GM10847 (cell line): ENCODE data around the gene LSMEM2.

Experiments
- POLR2A ChIP-seq: IDR thresholded peaks from 2 replicates; pipeline ENCODE4 v1.6.1; 2011; ENCODE audit not compliant: insufficient read length; ENCODE audit errors: extremely low read depth

LSMEM2 gene

GRCh38 chr3:50297896-50298725 lies 19.2 kb downstream of the LSMEM2 start:
- no peak for TF ChIP-seq POLR2A

- TF ChIP-seq POLR2A: peak; percentile 95
Measured at GRCh38 chr3:50298836-50299637, 20.1 kb downstream of the LSMEM2 start, which contains the start of the genes HYAL3 and NAA80. Gene HYAL3, minus strand, starts transcription at chr3:50299405. Its CDS starts 3,803 bp downstream, at chr3:50295602. Gene NAA80, minus strand, starts transcription at chr3:50299405. Its CDS starts 1,942 bp downstream, at chr3:50297463.

- TF ChIP-seq POLR2A: no peak
Measured at GRCh38 chr3:50299638-50299928, 20.7 kb downstream of the LSMEM2 start.

- TF ChIP-seq POLR2A: no peak
Measured at GRCh38 chr3:50299929-50300680, 21.2 kb downstream of the LSMEM2 start.

GRCh38 chr3:50300681-50301254 lies 21.9 kb downstream of the LSMEM2 start:
- TF ChIP-seq POLR2A: no peak

- no peak for TF ChIP-seq POLR2A
Measured at GRCh38 chr3:50302095-50303012, 23.5 kb downstream of the LSMEM2 start.

- TF ChIP-seq POLR2A: no peak
Measured at GRCh38 chr3:50303013-50303815, 24.3 kb downstream of the LSMEM2 start, which contains the start of gene HYAL1. Gene HYAL1, minus strand, starts transcription at chr3:50303574. Its CDS starts 618 bp downstream, at chr3:50302956.

GRCh38 chr3:50304601-50305000 lies 25.7 kb downstream of the LSMEM2 start:
- TF ChIP-seq POLR2A: no peak

GRCh38 chr3:50314342-50314741 lies 35.5 kb downstream of the LSMEM2 start:
- no peak for TF ChIP-seq POLR2A

GRCh38 chr3:50314816-50315215 lies 35.9 kb downstream of the LSMEM2 start:
- TF ChIP-seq POLR2A: no peak

GRCh38 chr3:50316657-50317242 lies 37.9 kb downstream of the LSMEM2 start:
- no peak for TF ChIP-seq POLR2A

- no peak for TF ChIP-seq POLR2A
Measured at GRCh38 chr3:50317300-50317699, 38.4 kb downstream of the LSMEM2 start.

- TF ChIP-seq POLR2A: no peak
Measured at GRCh38 chr3:50318163-50318562, 39.3 kb downstream of the LSMEM2 start.
